ENCODE data around the gene MBD3L2B.
"Not testable (repeated sequence)": the region's sequence is repeated elsewhere in the genome, so short reads cannot be mapped to it uniquely, and the experiment has no call there.

Gene MBD3L2B

DNA sequence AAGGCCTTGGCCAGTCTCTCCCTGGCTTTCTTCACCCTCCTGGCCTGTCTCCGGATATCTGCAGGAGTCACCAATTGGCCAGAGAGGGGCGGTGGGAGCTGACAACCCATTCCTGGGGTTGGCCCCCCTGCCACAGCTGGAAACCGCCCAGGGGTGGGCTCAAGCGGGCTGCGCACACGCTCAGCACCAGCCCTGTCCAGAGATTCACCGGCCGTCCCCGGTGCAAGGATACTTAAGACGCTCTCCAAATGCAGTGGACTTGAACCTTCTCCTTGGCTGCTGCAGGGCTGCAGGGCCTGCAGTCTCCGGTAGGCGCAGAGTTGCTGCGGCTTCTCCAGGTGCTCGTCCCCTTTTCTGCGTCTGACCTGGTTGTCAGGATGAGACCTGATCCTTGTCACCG, 35.1 kb upstream of the MBD3L2B start:
- not testable (repeated sequence) for H3K27ac ChIP-seq (ENCODE audit: low read depth, low read length); H3K9ac ChIP-seq (ENCODE audit: low read depth in 1 of 2, low read length in 2 of 2); H3K27me3 ChIP-seq (ENCODE audit: control insufficient read depth in 1 of 2, insufficient read depth in 2 of 2, low read length in 2 of 2); H3K9me3 ChIP-seq (ENCODE audit: control insufficient read depth in 1 of 2, low read length in 2 of 2); H3K36me3 ChIP-seq (ENCODE audit: control insufficient read depth in 1 of 2, insufficient read depth in 2 of 2, low read length in 2 of 2); H3K4me3 ChIP-seq (ENCODE audit: low read depth in 1 of 2, low read length in 2 of 2); H3K4me1 ChIP-seq (ENCODE audit: control insufficient read depth in 1 of 2, insufficient read depth in 2 of 2, low read length in 2 of 2)

- H3K36me3 ChIP-seq (ENCODE audit: control insufficient read depth in 1 of 2, insufficient read depth in 2 of 2, low read length in 2 of 2); H3K27me3 ChIP-seq (ENCODE audit: control insufficient read depth in 1 of 2, insufficient read depth in 2 of 2, low read length in 2 of 2); H3K4me3 ChIP-seq (ENCODE audit: low read depth in 1 of 2, low read length in 2 of 2); H3K4me1 ChIP-seq (ENCODE audit: control insufficient read depth in 1 of 2, insufficient read depth in 2 of 2, low read length in 2 of 2); H3K9me3 ChIP-seq (ENCODE audit: control insufficient read depth in 1 of 2, low read length in 2 of 2); H3K9ac ChIP-seq (ENCODE audit: low read depth in 1 of 2, low read length in 2 of 2); H3K27ac ChIP-seq (ENCODE audit: low read depth, low read length): not testable (repeated sequence)
Observed at GRCh38 chr19:7055679-7056078, 34.4 kb upstream of the MBD3L2B start.

DNA sequence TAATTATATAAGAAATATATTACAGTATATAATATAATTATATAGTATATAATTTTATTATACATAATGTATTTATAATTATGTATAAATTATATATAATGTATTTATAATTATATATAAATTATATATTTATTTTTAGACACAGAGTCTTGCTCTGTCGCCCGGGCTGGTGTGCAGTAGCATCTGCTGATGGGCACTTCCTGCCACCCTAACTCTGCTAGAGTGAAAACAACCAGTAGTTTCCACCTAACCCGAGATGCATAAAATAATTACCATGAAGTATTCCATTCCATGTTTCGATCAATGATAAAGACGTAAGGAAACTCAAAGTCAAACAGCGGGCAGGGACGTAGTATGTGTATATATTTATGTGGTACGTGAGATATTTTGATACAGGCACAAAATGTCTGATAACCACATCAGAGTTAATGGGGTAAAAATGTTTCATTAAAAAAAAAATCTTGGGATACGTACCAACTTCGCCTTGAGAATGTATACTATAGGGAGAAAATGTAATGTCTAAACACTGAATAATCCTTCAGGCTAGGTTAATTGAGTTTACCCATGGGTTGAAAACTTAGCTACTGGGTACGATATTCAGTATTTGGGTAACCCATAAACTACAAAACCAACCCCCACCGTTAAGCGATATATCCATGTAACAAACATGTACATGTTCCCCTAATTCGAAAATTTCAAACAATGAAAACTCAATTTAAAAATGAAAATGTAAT, 33.6 kb upstream of the MBD3L2B start:
- H3K4me1 ChIP-seq (ENCODE audit: control insufficient read depth in 1 of 2, insufficient read depth in 2 of 2, low read length in 2 of 2); H3K9me3 ChIP-seq (ENCODE audit: control insufficient read depth in 1 of 2, low read length in 2 of 2); H3K4me3 ChIP-seq (ENCODE audit: low read depth in 1 of 2, low read length in 2 of 2); H3K27ac ChIP-seq (ENCODE audit: low read depth, low read length); H3K9ac ChIP-seq (ENCODE audit: low read depth in 1 of 2, low read length in 2 of 2); H3K27me3 ChIP-seq (ENCODE audit: control insufficient read depth in 1 of 2, insufficient read depth in 2 of 2, low read length in 2 of 2); H3K36me3 ChIP-seq (ENCODE audit: control insufficient read depth in 1 of 2, insufficient read depth in 2 of 2, low read length in 2 of 2): not testable (repeated sequence)

GRCh38 chr19:7052896-7053295, 31.7 kb upstream of the MBD3L2B start:
- H3K4me3 ChIP-seq (ENCODE audit: low read depth in 1 of 2, low read length in 2 of 2); H3K36me3 ChIP-seq (ENCODE audit: control insufficient read depth in 1 of 2, insufficient read depth in 2 of 2, low read length in 2 of 2); H3K27ac ChIP-seq (ENCODE audit: low read depth, low read length); H3K27me3 ChIP-seq (ENCODE audit: control insufficient read depth in 1 of 2, insufficient read depth in 2 of 2, low read length in 2 of 2); H3K4me1 ChIP-seq (ENCODE audit: control insufficient read depth in 1 of 2, insufficient read depth in 2 of 2, low read length in 2 of 2); H3K9me3 ChIP-seq (ENCODE audit: control insufficient read depth in 1 of 2, low read length in 2 of 2); H3K9ac ChIP-seq (ENCODE audit: low read depth in 1 of 2, low read length in 2 of 2): not testable (repeated sequence)

GRCh38 chr19:7051421-7051820, 30.2 kb upstream of the MBD3L2B start:
- H3K4me3 ChIP-seq (ENCODE audit: low read depth in 1 of 2, low read length in 2 of 2); H3K27ac ChIP-seq (ENCODE audit: low read depth, low read length); H3K36me3 ChIP-seq (ENCODE audit: control insufficient read depth in 1 of 2, insufficient read depth in 2 of 2, low read length in 2 of 2); H3K27me3 ChIP-seq (ENCODE audit: control insufficient read depth in 1 of 2, insufficient read depth in 2 of 2, low read length in 2 of 2); H3K9ac ChIP-seq (ENCODE audit: low read depth in 1 of 2, low read length in 2 of 2); H3K4me1 ChIP-seq (ENCODE audit: control insufficient read depth in 1 of 2, insufficient read depth in 2 of 2, low read length in 2 of 2); H3K9me3 ChIP-seq (ENCODE audit: control insufficient read depth in 1 of 2, low read length in 2 of 2): not testable (repeated sequence)

DNA sequence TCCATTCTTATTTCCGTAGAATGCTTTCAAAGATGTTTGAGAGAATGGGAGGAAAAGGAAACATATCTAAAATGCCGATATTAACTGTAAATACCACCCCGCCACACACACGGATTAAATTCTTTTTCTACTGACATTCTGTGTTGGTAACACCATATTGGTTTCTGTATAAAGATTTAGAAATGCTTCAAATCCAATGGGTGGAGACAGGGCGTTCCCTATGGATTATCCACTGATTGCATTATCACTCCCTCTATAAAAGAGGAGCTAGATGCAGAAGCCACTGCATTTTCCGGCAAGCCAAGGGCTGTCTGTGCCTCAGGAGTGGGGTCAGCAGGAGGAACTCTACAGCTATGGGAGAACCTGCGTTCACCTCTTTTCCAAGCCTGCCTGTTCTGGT, 27.8 kb upstream of the MBD3L2B start, which contains the start of gene MBD3L2:
TSS of gene MBD3L2 (plus strand) at position 301 of the 400 bp plus-strand sequence. CDS start at position 354, 53 bp downstream.
- not testable (repeated sequence) for H3K4me1 ChIP-seq (ENCODE audit: control insufficient read depth in 1 of 2, insufficient read depth in 2 of 2, low read length in 2 of 2); H3K27ac ChIP-seq (ENCODE audit: low read depth, low read length); H3K9me3 ChIP-seq (ENCODE audit: control insufficient read depth in 1 of 2, low read length in 2 of 2); H3K36me3 ChIP-seq (ENCODE audit: control insufficient read depth in 1 of 2, insufficient read depth in 2 of 2, low read length in 2 of 2); H3K27me3 ChIP-seq (ENCODE audit: control insufficient read depth in 1 of 2, insufficient read depth in 2 of 2, low read length in 2 of 2); H3K4me3 ChIP-seq (ENCODE audit: low read depth in 1 of 2, low read length in 2 of 2); H3K9ac ChIP-seq (ENCODE audit: low read depth in 1 of 2, low read length in 2 of 2)

GRCh38 chr19:7041563-7041962, 20.3 kb upstream of the MBD3L2B start:
- not testable (repeated sequence) for H3K9me3 ChIP-seq (ENCODE audit: control insufficient read depth in 1 of 2, low read length in 2 of 2); H3K36me3 ChIP-seq (ENCODE audit: control insufficient read depth in 1 of 2, insufficient read depth in 2 of 2, low read length in 2 of 2); H3K9ac ChIP-seq (ENCODE audit: low read depth in 1 of 2, low read length in 2 of 2); H3K4me1 ChIP-seq (ENCODE audit: control insufficient read depth in 1 of 2, insufficient read depth in 2 of 2, low read length in 2 of 2); H3K27me3 ChIP-seq (ENCODE audit: control insufficient read depth in 1 of 2, insufficient read depth in 2 of 2, low read length in 2 of 2); H3K4me3 ChIP-seq (ENCODE audit: low read depth in 1 of 2, low read length in 2 of 2); H3K27ac ChIP-seq (ENCODE audit: low read depth, low read length)

- not testable (repeated sequence) for H3K9ac ChIP-seq (ENCODE audit: low read depth in 1 of 2, low read length in 2 of 2); H3K9me3 ChIP-seq (ENCODE audit: control insufficient read depth in 1 of 2, low read length in 2 of 2); H3K4me3 ChIP-seq (ENCODE audit: low read depth in 1 of 2, low read length in 2 of 2); H3K36me3 ChIP-seq (ENCODE audit: control insufficient read depth in 1 of 2, insufficient read depth in 2 of 2, low read length in 2 of 2); H3K4me1 ChIP-seq (ENCODE audit: control insufficient read depth in 1 of 2, insufficient read depth in 2 of 2, low read length in 2 of 2); H3K27me3 ChIP-seq (ENCODE audit: control insufficient read depth in 1 of 2, insufficient read depth in 2 of 2, low read length in 2 of 2); H3K27ac ChIP-seq (ENCODE audit: low read depth, low read length)
Observed at GRCh38 chr19:7040079-7040478, 18.8 kb upstream of the MBD3L2B start, which contains the start of gene MBD3L4. Gene MBD3L4, minus strand, starts transcription at chr19:7040179. Its CDS starts 35 bp downstream, at chr19:7040144.

GRCh38 chr19:7030278-7030677, 9.0 kb upstream of the MBD3L2B start, which contains the start of gene MBD3L5:
Gene MBD3L5, plus strand, starts transcription at chr19:7030578. Its CDS starts 34 bp downstream, at chr19:7030612.
- not testable (repeated sequence) for H3K36me3 ChIP-seq (ENCODE audit: control insufficient read depth in 1 of 2, insufficient read depth in 2 of 2, low read length in 2 of 2); H3K9ac ChIP-seq (ENCODE audit: low read depth in 1 of 2, low read length in 2 of 2); H3K4me1 ChIP-seq (ENCODE audit: control insufficient read depth in 1 of 2, insufficient read depth in 2 of 2, low read length in 2 of 2); H3K27ac ChIP-seq (ENCODE audit: low read depth, low read length); H3K27me3 ChIP-seq (ENCODE audit: control insufficient read depth in 1 of 2, insufficient read depth in 2 of 2, low read length in 2 of 2); H3K9me3 ChIP-seq (ENCODE audit: control insufficient read depth in 1 of 2, low read length in 2 of 2); H3K4me3 ChIP-seq (ENCODE audit: low read depth in 1 of 2, low read length in 2 of 2)

DNA sequence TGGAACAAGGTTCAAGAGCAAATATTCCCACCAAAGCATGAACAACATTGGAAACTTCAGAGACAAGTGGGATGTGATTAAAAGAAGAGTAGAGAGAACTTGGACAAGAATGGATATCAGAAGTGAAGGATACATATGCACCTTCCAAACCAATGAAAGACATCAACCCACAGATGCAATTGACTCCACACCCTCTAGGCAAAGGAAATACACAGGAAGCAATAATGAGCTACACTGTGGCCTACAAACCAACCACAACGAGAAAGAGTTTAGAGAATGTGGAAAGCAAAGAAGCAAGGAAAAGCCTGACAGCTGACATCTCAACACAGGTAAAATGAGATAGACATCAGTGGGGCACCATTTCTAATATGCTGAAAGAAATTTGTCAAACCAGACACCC, 7.6 kb upstream of the MBD3L2B start:
- not testable (repeated sequence) for H3K9ac ChIP-seq (ENCODE audit: low read depth in 1 of 2, low read length in 2 of 2); H3K27ac ChIP-seq (ENCODE audit: low read depth, low read length); H3K9me3 ChIP-seq (ENCODE audit: control insufficient read depth in 1 of 2, low read length in 2 of 2); H3K4me1 ChIP-seq (ENCODE audit: control insufficient read depth in 1 of 2, insufficient read depth in 2 of 2, low read length in 2 of 2); H3K27me3 ChIP-seq (ENCODE audit: control insufficient read depth in 1 of 2, insufficient read depth in 2 of 2, low read length in 2 of 2); H3K36me3 ChIP-seq (ENCODE audit: control insufficient read depth in 1 of 2, insufficient read depth in 2 of 2, low read length in 2 of 2); H3K4me3 ChIP-seq (ENCODE audit: low read depth in 1 of 2, low read length in 2 of 2)

DNA sequence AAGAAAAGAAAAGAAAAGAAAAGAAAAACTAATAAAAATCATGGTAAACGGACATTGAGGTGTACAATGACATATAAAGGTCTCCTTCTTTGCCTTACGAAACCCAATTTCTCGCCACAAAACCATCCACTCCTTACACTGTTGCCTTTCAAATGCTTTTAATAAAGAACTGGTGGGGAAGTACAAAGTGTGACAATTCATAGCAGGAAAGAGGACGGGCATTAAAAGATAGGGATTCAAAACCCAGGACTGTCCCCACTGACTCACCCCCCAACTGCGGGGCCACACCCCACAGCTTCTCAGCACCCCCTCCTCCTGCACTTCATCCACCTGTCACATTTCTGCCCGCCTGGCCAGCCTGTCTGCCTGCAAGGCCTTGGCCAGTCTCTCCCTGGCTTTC, 2.4 kb downstream of the MBD3L2B start:
- no peak overlapping the region for H3K9ac ChIP-seq (ENCODE audit: low read depth in 1 of 2, low read length in 2 of 2)
- H3K4me3 ChIP-seq (ENCODE audit: low read depth in 1 of 2, low read length in 2 of 2) = no peak overlapping the region
- H3K36me3 ChIP-seq (ENCODE audit: control insufficient read depth in 1 of 2, insufficient read depth in 2 of 2, low read length in 2 of 2) = no peaks in the 10 kb centered on the region
- no peaks in the 10 kb centered on the region for H3K9me3 ChIP-seq (ENCODE audit: control insufficient read depth in 1 of 2, low read length in 2 of 2)
- H3K27me3 ChIP-seq (ENCODE audit: control insufficient read depth in 1 of 2, insufficient read depth in 2 of 2, low read length in 2 of 2) = no peaks in the 10 kb centered on the region
- H3K4me1 ChIP-seq (ENCODE audit: control insufficient read depth in 1 of 2, insufficient read depth in 2 of 2, low read length in 2 of 2) = no peaks in the 10 kb centered on the region
- H3K27ac ChIP-seq (ENCODE audit: low read depth, low read length) = no peak overlapping the region
